Large intestine (tissue), 3 donors: Measurements from ENCODE around the gene PMM1. TPM values are rescaled to one million over a fixed set of nuclear protein-coding genes. Genes with fewer than 3 reads are reported as not detected.
"Not testable (repeated sequence)": the region's sequence is repeated elsewhere in the genome, so short reads cannot be mapped to it uniquely, and the experiment has no call there.

ENCODE experiments used
- DNase-seq, 2 donors: peaks; one replicate each; pipeline versions ENCODE4 v3.0.0 to v3.0.0-alpha.2; 2013
- H3K27ac ChIP-seq: one replicate; pipeline ENCODE4 v1.5.1; 2013; ENCODE audit warnings: low read length
- H3K27me3 ChIP-seq: 2 replicates; pipeline ENCODE4 v1.6.1; 2013; ENCODE audit warnings: low read length; ENCODE audit not compliant: control insufficient read depth, insufficient read depth
- H3K36me3 ChIP-seq: 2 replicates; pipeline ENCODE4 v1.6.1; 2013; ENCODE audit warnings: low read length; ENCODE audit not compliant: control insufficient read depth, insufficient read depth
- H3K4me1 ChIP-seq: one replicate; pipeline ENCODE4 v1.6.1; 2013; ENCODE audit warnings: low read length; ENCODE audit not compliant: control insufficient read depth, insufficient read depth
- H3K4me3 ChIP-seq: one replicate; pipeline ENCODE4 v1.5.1; 2013; ENCODE audit warnings: low read length
- H3K9me3 ChIP-seq: one replicate; pipeline ENCODE4 v1.6.1; 2013; ENCODE audit warnings: mild to moderate bottlenecking, low read depth, low read length, moderate library complexity; ENCODE audit not compliant: control insufficient read depth
- WGBS: methylation state at CpG from one replicate; pipeline ENCODE4 v1.1.5; 2013; ENCODE audit warnings: low lambda C conversion rate; ENCODE audit not compliant: insufficient coverage; 5-methylcytosine and 5-hydroxymethylcytosine counted together
- polyA plus RNA-seq: library from polyadenylated mRNA; unstranded; fragments of 120-200 nt; gene quantifications from one replicate; pipeline ENCODE4 v1.2.1, GENCODE V29; 2013

PMM1 gene
- polyA plus RNA-seq, 1 donor = 52.4 TPM

GRCh38 chr22:41567512-41567768 lies 22.2 kb downstream of the PMM1 start:
- H3K9me3 ChIP-seq = no peaks in the 10 kb centered on the region
- DNase-seq = no peak
- peaks cover 5% of the 10 kb centered on the region for H3K27me3 ChIP-seq
- H3K36me3 ChIP-seq = no peaks in the 10 kb centered on the region
- WGBS = no CpG with 5 or more reads among the region's 3 CpGs
- H3K27ac ChIP-seq = no peak overlapping the region
- H3K4me1 ChIP-seq = peaks cover 10% of the 10 kb centered on the region
- H3K4me3 ChIP-seq = no peak overlapping the region

- peak in 1 of 2 donors; percentile 52 for DNase-seq
- no peaks in the 10 kb centered on the region for H3K9me3 ChIP-seq
- peaks cover 21% of the 10 kb centered on the region for H3K27me3 ChIP-seq
- peaks cover 15% of the 10 kb centered on the region for H3K4me1 ChIP-seq
- no peak overlapping the region for H3K4me3 ChIP-seq
- H3K27ac ChIP-seq = no peak overlapping the region
- no peaks in the 10 kb centered on the region for H3K36me3 ChIP-seq
- no CpG with 5 or more reads among the region's 8 CpGs for WGBS
These were observed 24.1 kb downstream of the PMM1 start for GRCh38 chr22:41565403-41566054.

- no CpG with 5 or more reads among the region's 8 CpGs for WGBS
- Histone ChIP-seq H3K4me3 (no peak overlapping the region), H3K4me1 (peaks cover 14% of the 10 kb centered on the region), H3K27ac (no peak overlapping the region), H3K36me3 (no peaks in the 10 kb centered on the region), H3K27me3 (peaks cover 25% of the 10 kb centered on the region), H3K9me3 (no peaks in the 10 kb centered on the region)
- no peak for DNase-seq
These were observed 25.1 kb downstream of the PMM1 start for GRCh38 chr22:41564563-41564962.

DNA sequence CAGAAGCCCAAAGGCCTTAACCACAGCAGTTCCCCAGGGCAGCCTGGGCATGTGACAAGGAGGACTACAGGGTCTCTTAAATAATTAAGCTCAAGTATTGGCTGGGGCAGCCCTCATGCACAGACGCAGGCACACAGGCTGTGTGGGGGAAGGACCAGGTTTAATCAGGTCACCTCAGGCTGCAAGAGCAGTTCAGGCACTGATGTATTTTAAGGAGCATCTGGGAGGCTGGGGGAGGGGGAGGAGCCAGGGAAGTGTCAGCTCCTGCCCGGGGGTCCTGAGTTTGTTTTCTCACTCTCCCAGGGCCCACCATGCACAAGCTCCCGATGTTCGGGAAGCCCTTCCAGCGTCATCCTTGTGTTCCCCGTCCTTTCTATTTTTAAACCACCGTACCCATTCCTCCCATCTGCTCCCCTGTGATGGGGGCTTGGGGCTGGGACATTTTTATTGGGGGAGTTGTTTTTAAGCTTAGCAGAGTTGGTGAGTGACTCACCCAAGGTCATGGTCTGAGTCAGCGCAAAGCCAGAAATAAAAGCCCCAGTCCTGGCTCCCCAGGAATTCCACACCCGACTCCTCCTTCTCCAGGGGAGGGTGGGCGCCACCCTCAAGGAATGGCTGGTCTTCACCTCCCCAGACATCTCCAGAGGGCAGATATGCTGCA lies 26.5 kb downstream of the PMM1 start:
- no CpG with 5 or more reads among the region's 10 CpGs for WGBS
- DNase-seq = no peak

DNA sequence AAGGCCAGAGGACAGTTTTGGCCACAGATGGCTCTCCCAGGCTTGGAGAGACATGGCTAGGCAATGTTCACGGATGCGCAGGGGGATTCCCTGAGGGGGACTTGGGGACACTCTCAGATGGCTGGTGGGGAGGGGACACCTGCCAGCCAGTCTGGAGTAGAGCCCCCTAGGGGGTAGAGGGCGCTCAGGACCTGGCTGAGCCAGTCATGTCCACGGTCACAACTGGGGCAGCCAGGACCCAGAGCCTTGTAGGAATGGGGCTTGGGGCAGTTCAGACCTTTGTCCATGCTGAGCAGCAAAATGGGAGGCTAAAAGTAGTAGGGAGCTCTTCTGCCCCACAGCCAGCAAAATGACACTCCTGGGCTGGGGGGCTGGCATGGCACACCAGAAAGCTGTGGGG lies 27.2 kb downstream of the PMM1 start:
- Histone ChIP-seq H3K4me3 (no peak overlapping the region), H3K27me3 (peaks cover 25% of the 10 kb centered on the region), H3K9me3 (no peaks in the 10 kb centered on the region), H3K4me1 (peaks cover 14% of the 10 kb centered on the region), H3K27ac (no peak overlapping the region), H3K36me3 (no peaks in the 10 kb centered on the region)
- no peak for DNase-seq
- no CpG with 5 or more reads among the region's 4 CpGs for WGBS

More for the DNA sequence above, 26.5 kb downstream of the PMM1 start:
- Histone ChIP-seq H3K27ac (no peak overlapping the region), H3K4me3 (no peak overlapping the region), H3K36me3 (no peaks in the 10 kb centered on the region), H3K9me3 (no peaks in the 10 kb centered on the region), H3K4me1 (peaks cover 14% of the 10 kb centered on the region), H3K27me3 (peaks cover 25% of the 10 kb centered on the region)

DNA sequence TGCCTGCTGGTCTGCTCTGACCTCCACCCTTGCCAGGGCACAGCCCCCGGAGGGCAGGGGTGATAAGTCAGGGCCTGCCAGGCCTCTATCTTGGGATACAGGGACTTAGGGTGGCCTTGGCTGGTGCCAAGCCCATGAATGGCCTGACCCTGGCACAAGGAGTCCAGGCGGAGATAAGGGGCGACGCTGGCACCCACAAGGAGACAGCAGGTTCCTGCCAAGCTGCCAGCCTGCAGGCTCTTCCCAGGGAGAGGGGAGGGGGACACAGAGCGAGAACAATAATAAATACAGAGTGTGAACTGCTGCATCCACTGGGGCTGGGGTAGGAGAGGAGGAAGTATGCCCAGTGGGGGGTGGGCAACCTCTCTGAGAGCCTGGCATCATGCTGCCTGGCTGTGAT lies 27.9 kb downstream of the PMM1 start:
- no peak for DNase-seq
- Histone ChIP-seq H3K9me3 (no peaks in the 10 kb centered on the region), H3K4me3 (no peak overlapping the region), H3K4me1 (peaks cover 16% of the 10 kb centered on the region), H3K27ac (no peak overlapping the region), H3K36me3 (no peaks in the 10 kb centered on the region), H3K27me3 (peaks cover 25% of the 10 kb centered on the region)
- WGBS = no CpG with 5 or more reads among the region's 5 CpGs

DNA sequence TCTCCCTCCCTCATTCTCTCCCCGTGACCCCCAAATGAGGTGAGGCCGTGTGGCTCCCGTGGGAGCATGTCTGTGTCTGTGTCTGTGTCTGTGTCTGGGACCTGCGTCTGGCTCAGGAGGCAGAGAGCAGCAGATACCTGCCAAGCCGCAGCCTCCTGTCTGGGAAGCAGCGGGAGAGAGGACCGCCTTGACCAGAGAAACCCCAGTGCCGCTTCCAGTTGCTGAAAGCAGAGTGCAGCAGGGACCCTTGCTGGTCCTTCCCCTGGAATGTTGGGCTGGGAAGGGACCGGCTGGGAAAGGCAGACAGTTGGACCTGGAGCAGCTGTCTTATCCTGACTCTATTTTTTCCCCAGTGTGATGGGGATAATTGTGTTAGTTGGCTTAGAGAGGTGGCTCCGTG lies 28.3 kb downstream of the PMM1 start:
- DNase-seq = no peak
- no peaks in the 10 kb centered on the region for H3K9me3 ChIP-seq
- peak overlapping the region; percentile 39 for H3K4me3 ChIP-seq
- no CpG with 5 or more reads among the region's 10 CpGs for WGBS
- peaks cover 16% of the 10 kb centered on the region for H3K4me1 ChIP-seq
- peak overlapping the region; percentile 33 for H3K27ac ChIP-seq
- H3K36me3 ChIP-seq = no peaks in the 10 kb centered on the region
- peaks cover 25% of the 10 kb centered on the region for H3K27me3 ChIP-seq

GRCh38 chr22:41560095-41560471 lies 29.6 kb downstream of the PMM1 start:
- H3K4me1 ChIP-seq = peaks cover 10% of the 10 kb centered on the region
- no peak overlapping the region for H3K27ac ChIP-seq

DNA sequence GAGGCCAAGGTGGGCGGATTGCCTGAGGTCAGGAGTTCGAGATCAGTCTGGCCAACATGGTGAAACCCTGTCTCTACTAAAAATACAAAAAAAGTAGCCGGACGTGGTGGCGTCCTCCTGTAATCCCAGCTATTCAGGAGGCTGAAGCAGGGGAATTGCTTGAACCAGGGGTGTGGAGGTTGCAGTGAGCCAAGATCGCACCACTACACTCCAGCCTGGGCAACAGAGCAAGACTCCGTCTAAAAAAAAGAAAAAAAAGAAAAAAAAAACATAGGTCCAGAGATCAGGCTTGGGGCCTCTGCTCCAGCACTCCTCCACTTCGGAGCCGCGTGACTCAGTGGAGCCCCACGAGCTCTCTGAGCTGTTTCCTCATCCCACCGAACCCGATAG lies 31.4 kb downstream of the PMM1 start:
- no CpG with 5 or more reads among the region's 13 CpGs for WGBS
- H3K4me3 ChIP-seq, H3K27ac ChIP-seq, H3K36me3 ChIP-seq, DNase-seq, H3K9me3 ChIP-seq: not testable (repeated sequence)
- Histone ChIP-seq H3K4me1 (peaks cover 10% of the 10 kb centered on the region), H3K27me3 (peaks cover 23% of the 10 kb centered on the region)

More at GRCh38 chr22:41560095-41560471, 29.6 kb downstream of the PMM1 start:
- Histone ChIP-seq H3K27me3 (peaks cover 25% of the 10 kb centered on the region), H3K4me3 (no peak overlapping the region), H3K36me3 (no peaks in the 10 kb centered on the region), H3K9me3 (no peaks in the 10 kb centered on the region)
- no peak for DNase-seq
- WGBS = no CpG with 5 or more reads among the region's 6 CpGs

DNA sequence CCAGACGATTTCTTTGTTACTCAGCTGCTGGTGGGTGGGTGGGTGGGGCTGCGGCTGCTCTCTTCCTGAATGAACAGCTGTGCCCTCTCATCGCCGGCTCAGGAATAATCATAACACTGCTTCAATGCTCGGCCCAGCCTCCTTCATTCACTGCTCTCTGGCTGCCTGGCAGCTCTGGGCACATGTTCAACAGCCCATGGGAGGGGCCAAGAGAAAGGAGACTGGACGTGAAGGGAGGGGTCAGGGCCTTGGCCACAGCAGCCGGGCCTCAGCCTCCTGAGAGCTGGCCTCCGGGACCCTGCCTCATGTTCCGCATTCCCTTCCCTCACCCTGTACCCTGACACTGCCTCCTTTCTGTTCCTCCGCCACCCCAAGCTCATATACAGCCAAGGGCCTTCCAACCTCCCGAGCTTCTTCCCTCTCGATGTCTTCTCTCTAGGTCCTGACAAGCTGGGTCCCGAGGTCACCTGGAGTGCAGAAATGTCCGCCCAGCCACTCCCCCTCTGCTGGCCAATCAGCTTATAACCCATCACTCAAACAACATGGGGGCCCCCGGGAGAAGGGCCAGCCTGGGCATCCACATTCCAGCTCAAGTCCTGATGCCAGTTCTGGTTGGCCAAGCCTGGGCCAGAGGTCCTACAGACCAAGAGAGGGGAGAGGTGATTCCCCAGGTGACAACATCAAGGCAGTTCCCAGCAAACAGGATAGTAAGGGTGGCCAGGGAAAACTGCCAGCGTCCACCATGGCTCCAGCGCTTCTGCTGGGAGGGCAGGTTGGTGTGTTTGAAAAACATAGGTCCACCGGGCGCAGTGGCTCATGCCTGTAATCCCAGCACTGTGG lies 32.0 kb downstream of the PMM1 start:
- peak in 1 of 2 donors; percentile 54 for DNase-seq
- H3K27me3 ChIP-seq = peaks cover 22% of the 10 kb centered on the region
- peak overlapping the region; percentile 39 for H3K27ac ChIP-seq
- WGBS = no CpG with 5 or more reads among the region's 19 CpGs
- no peak overlapping the region for H3K4me3 ChIP-seq
- no peaks in the 10 kb centered on the region for H3K36me3 ChIP-seq
- H3K9me3 ChIP-seq = no peaks in the 10 kb centered on the region
- peaks cover 10% of the 10 kb centered on the region for H3K4me1 ChIP-seq
